IMR-90 (cell line): ENCODE data around the gene SBK2.

Experiments used
- BHLHE40 ChIP-seq: fragments of 150-350 bp; IDR thresholded peaks from 2 replicates; pipeline ENCODE4 v1.6.1; 2016; ENCODE audit warnings: mild to moderate bottlenecking, low read depth, low read length
- CEBPB ChIP-seq: IDR thresholded peaks from 2 replicates; pipeline ENCODE4 v1.6.1; 2012; ENCODE audit warnings: low read depth, low read length, improper control_type of control experiment
- CTCF ChIP-seq: conservative IDR thresholded peaks from 2 replicates; pipeline ENCODE4 v1.5.1; 2012; ENCODE audit warnings: mild to moderate bottlenecking, low read depth, low read length, improper control_type of control experiment
- FOS ChIP-seq: fragments of 150-350 bp; IDR thresholded peaks from 2 replicates; pipeline ENCODE4 v1.6.1; 2016; ENCODE audit warnings: low read depth, low read length
- MAFK ChIP-seq: IDR thresholded peaks from 2 replicates; pipeline ENCODE4 v1.6.1; 2012; ENCODE audit warnings: low read depth, low read length, improper control_type of control experiment
- MAZ ChIP-seq: IDR thresholded peaks from 2 replicates; pipeline ENCODE4 v1.6.1; 2012; ENCODE audit warnings: low read depth, mild to moderate bottlenecking, low read length, improper control_type of control experiment, moderate library complexity, borderline replicate concordance
- MXI1 ChIP-seq: IDR thresholded peaks from 2 replicates; pipeline ENCODE4 v1.6.1; 2012; ENCODE audit warnings: low read depth, mild to moderate bottlenecking, low read length, moderate library complexity, borderline replicate concordance
- POLR2A ChIP-seq: IDR thresholded peaks from 2 replicates; pipeline ENCODE4 v1.6.1; 2012; ENCODE audit warnings: mild to moderate bottlenecking, low read depth, low read length
- RFX5 ChIP-seq: IDR thresholded peaks from 2 replicates; pipeline ENCODE4 v1.8.0; 2012; ENCODE audit warnings: low read depth, mild to moderate bottlenecking, low read length, moderate library complexity
- SMC3 ChIP-seq: fragments of 150-350 bp; IDR thresholded peaks from 2 replicates; pipeline ENCODE4 v1.6.1; 2016; ENCODE audit warnings: low read depth, mild to moderate bottlenecking, antibody characterized with exemption, low read length, moderate library complexity
- TF ChIP-seq, protein P1 (sequence below): fragments of 150-350 bp; IDR thresholded peaks from 2 replicates; pipeline ENCODE4 v1.6.1; 2016; ENCODE audit warnings: low read depth, mild to moderate bottlenecking, low read length, moderate library complexity, borderline replicate concordance

DNA sequence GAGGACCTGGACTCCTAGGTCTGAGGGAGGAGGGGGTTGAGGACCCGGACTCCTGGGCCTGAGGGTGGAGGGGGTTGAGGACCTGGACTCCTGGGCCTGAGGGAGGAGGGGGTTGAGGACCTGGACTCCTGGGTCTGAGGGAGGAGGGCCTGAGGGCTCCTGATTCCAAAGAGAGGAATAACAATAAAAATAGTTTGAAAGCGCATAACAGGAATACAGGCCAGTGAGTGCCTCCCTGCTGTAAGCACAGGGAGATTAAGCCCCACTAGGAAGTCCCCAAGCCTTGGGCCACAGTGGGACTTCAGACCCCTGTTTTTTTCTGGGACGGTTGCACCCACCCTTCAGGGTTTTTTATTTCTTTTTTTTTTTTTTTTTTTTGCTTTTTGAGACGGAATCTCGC, 1.2 kb upstream of the SBK2 start:
- TF ChIP-seq, protein P1, sequence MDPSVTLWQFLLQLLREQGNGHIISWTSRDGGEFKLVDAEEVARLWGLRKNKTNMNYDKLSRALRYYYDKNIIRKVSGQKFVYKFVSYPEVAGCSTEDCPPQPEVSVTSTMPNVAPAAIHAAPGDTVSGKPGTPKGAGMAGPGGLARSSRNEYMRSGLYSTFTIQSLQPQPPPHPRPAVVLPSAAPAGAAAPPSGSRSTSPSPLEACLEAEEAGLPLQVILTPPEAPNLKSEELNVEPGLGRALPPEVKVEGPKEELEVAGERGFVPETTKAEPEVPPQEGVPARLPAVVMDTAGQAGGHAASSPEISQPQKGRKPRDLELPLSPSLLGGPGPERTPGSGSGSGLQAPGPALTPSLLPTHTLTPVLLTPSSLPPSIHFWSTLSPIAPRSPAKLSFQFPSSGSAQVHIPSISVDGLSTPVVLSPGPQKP: no peak
- no peak for TF ChIP-seq CTCF
- no peak for TF ChIP-seq POLR2A
- no peak for TF ChIP-seq RFX5
- TF ChIP-seq MAZ: no peak
- no peak for TF ChIP-seq CEBPB
- TF ChIP-seq MAFK: no peak
- TF ChIP-seq SMC3: no peak
- no peak for TF ChIP-seq FOS
- TF ChIP-seq MXI1: no peak
- TF ChIP-seq BHLHE40: no peak
